DMS53 (cell line): ENCODE measurements around the gene CIART.
A peak's percentile ranks its signal among the peaks of the same experiment; 100 is the strongest.
"Not testable (repeated sequence)": the region's sequence is repeated elsewhere in the genome, so short reads cannot be mapped to it uniquely, and the experiment has no call there.

Experiments
- DNase-seq: peaks from one replicate; lab custom pipeline; 2025; lab: John Stamatoyannopoulos, UW

CIART gene

GRCh38 chr1:150281758-150282557, at the start of gene CIART:
CIART (plus strand) TSS chr1:150282554; CDS start chr1:150283268, 714 bp downstream.
- DNase-seq: peak; percentile 99

- not testable (repeated sequence) for DNase-seq
These were observed 49.4 kb upstream of the CIART start for GRCh38 chr1:150232921-150233320.

GRCh38 chr1:150233359-150234308, 48.7 kb upstream of the CIART start:
- peak; percentile 78 for DNase-seq

GRCh38 chr1:150234309-150234565, 48.1 kb upstream of the CIART start:
- DNase-seq: no peak

- peak; percentile 80 for DNase-seq
These were observed 47.6 kb upstream of the CIART start for GRCh38 chr1:150234566-150235293.

- peak; percentile 61 for DNase-seq
These were observed 47.0 kb upstream of the CIART start for GRCh38 chr1:150235294-150235851.

GRCh38 chr1:150235852-150236613, 46.3 kb upstream of the CIART start, which contains the start of gene ANP32E:
ANP32E (minus strand) TSS chr1:150236112; CDS start chr1:150235786, 326 bp downstream.
- DNase-seq: peak; percentile 99

- no peak for DNase-seq
These were observed 45.7 kb upstream of the CIART start for GRCh38 chr1:150236614-150237100.

GRCh38 chr1:150237176-150237575, 45.2 kb upstream of the CIART start:
- DNase-seq: not testable (repeated sequence)

GRCh38 chr1:150237746-150238145, 44.6 kb upstream of the CIART start:
- DNase-seq: no peak

- no peak for DNase-seq
These were observed 39.4 kb upstream of the CIART start for GRCh38 chr1:150243003-150243402.

GRCh38 chr1:150249936-150250335, 32.4 kb upstream of the CIART start:
- DNase-seq: no peak

- DNase-seq: peak; percentile 32
These were observed 26.2 kb upstream of the CIART start for GRCh38 chr1:150256198-150256553.

GRCh38 chr1:150256554-150257341, 25.6 kb upstream of the CIART start:
- peak; percentile 22 for DNase-seq

- DNase-seq: no peak
These were observed 24.4 kb upstream of the CIART start, which contains the start of gene CA14 for GRCh38 chr1:150257624-150258585. CA14 (plus strand) TSS chr1:150257774; CDS start chr1:150258129, 355 bp downstream.

- DNase-seq: no peak
These were observed 23.1 kb upstream of the CIART start for GRCh38 chr1:150259217-150259616.

GRCh38 chr1:150259758-150260669, 22.3 kb upstream of the CIART start:
- no peak for DNase-seq

- no peak for DNase-seq
These were observed 21.0 kb upstream of the CIART start for GRCh38 chr1:150261367-150261766.
